ENCODE data around the gene PRKAG2. TPM values are rescaled to one million over a fixed set of nuclear protein-coding genes. Genes with fewer than 3 reads are reported as not detected.

PRKAG2 gene
- total and polyA plus RNA-seq, 2 of the 13 experiments (the other 11 are each of a cell fraction or from before 2014, with no cell fraction given): 0.90 to 1.3 TPM

- ATAC-seq (no peak), FAIRE-seq (no peak), DNase-seq (ENCODE audit: low spot score) (no peak)
- H3K4me1 ChIP-seq (ENCODE audit: insufficient read depth, low read length): no peaks in the 10 kb centered on the region
- TF ChIP-seq TAF15 (IDR thresholded peaks at IDR 0.05; ENCODE audit: low read depth, low read length, poor library complexity, severe bottlenecking) (no peak), ZNF749 (CRISPR knock-in tag; IDR thresholded peaks at IDR 0.05; ENCODE audit: borderline replicate concordance) (no peak), ZNF530 (CRISPR knock-in tag; IDR thresholded peaks at IDR 0.05; ENCODE audit: low read depth) (no peak), ONECUT2 (CRISPR knock-in tag; IDR thresholded peaks at IDR 0.05) (no peak), ZNF777 (CRISPR knock-in tag; IDR thresholded peaks at IDR 0.05) (no peak), NCOA2 (CRISPR knock-in tag; IDR thresholded peaks at IDR 0.05) (no peak), SPEN (CRISPR knock-in tag; IDR thresholded peaks at IDR 0.05; ENCODE audit: low read depth) (no peak)
- H3K27ac ChIP-seq (ENCODE audit: extremely low read length, insufficient read depth, low read length): no peak overlapping the region
- H3K36me3 ChIP-seq (replicated peaks in 1 of 2; ENCODE audit: control insufficient read depth in 1 of 2, insufficient read depth in 2 of 2, low read length in 2 of 2): no peaks in the 10 kb centered on the region
- in situ Hi-C loops (cut with HindIII; ENCODE audit: extremely low pct_ligation_motif_present, low pct_unique_long_range_greater_than_20kb) (no loop called here), intact Hi-C loops (cut with micrococcal nuclease; ENCODE audit: unreplicated experiment) (loop anchor here (5.0 kb wide), 1 partner anchor 135 kb away; no protein-coding TSS in a partner anchor)
- WGBS (ENCODE audit: low lambda C conversion rate): 64% methylated on average over 2 of the region's 2 CpGs
- no peaks in the 10 kb centered on the region for H3K27me3 ChIP-seq (ENCODE audit: control insufficient read depth in 1 of 2, insufficient read depth in 2 of 2, low read length in 2 of 2)
- ChIA-PET CTCF (ENCODE audit: low intra/inter-chr PET ratio, low total read pairs) (no interaction called here), POLR2A (no interaction called here)
- no peaks in the 10 kb centered on the region for H3K79me2 ChIP-seq (ENCODE audit: insufficient read depth, low read length)
- no peaks in the 10 kb centered on the region for H3K9me3 ChIP-seq (ENCODE audit: low read length)
- no peak overlapping the region for H3K4me3 ChIP-seq (replicated peaks in 1 of 3; ENCODE audit: insufficient read depth in 1 of 3, low read depth in 2 of 3, low read length in 3 of 3)
- no peak overlapping the region for H3K4me2 ChIP-seq (ENCODE audit: low read depth, low read length)
- no peaks in the 10 kb centered on the region for H4K20me1 ChIP-seq (ENCODE audit: insufficient read depth, low read length)
- no TSS peak for BruUV-seq (replicated peaks)
- no peak overlapping the region for H3K9ac ChIP-seq (ENCODE audit: insufficient read depth, low read depth, low read length)
- H2AFZ ChIP-seq (ENCODE audit: low read length): no peak overlapping the region
These were observed 304.8 kb downstream of the PRKAG2 start for GRCh38 chr7:151572136-151572535.

- H3K4me3 ChIP-seq (replicated peaks in 1 of 3; ENCODE audit: insufficient read depth in 1 of 3, low read depth in 2 of 3, low read length in 3 of 3): no peak overlapping the region
- in situ Hi-C loops (cut with HindIII; ENCODE audit: extremely low pct_ligation_motif_present, low pct_unique_long_range_greater_than_20kb): no loop called here
- ATAC-seq (no peak), FAIRE-seq (no peak), DNase-seq (ENCODE audit: low spot score) (no peak)
- ChIA-PET CTCF (ENCODE audit: low intra/inter-chr PET ratio, low total read pairs) (no interaction called here), POLR2A (no interaction called here)
- intact Hi-C loops (cut with micrococcal nuclease; ENCODE audit: unreplicated experiment): loop anchor here (2.0 to 5.0 kb wide), 2 partner anchors 136 to 187 kb away; no protein-coding TSS in a partner anchor
- no peak for TF ChIP-seq TAF1 (CRISPR knock-in tag; IDR thresholded peaks at IDR 0.05)
- TF ChIP-seq ESRRA (CRISPR knock-in tag; IDR thresholded peaks at IDR 0.05; ENCODE audit: low read depth): no peak
- no peak for TF ChIP-seq RNF2 (conservative IDR thresholded peaks at IDR 0.05; ENCODE audit: low read depth)
- no peak for TF ChIP-seq RFXAP (CRISPR knock-in tag; IDR thresholded peaks at IDR 0.05; ENCODE audit: borderline replicate concordance)
- TF ChIP-seq ZBTB37 (CRISPR knock-in tag; IDR thresholded peaks at IDR 0.05): no peak
- no peak for TF ChIP-seq ZNF24 (IDR thresholded peaks at IDR 0.05)
- TF ChIP-seq CEBPB (IDR thresholded peaks at IDR 0.05; ENCODE audit: borderline replicate concordance, low read depth, low read length): peak; percentile 46; the same call in 1 of the 2 replicates
- no peak for TF ChIP-seq ZNF83 (CRISPR knock-in tag; IDR thresholded peaks at IDR 0.05; ENCODE audit: borderline replicate concordance)
- no peaks in the 10 kb centered on the region for H3K79me2 ChIP-seq (ENCODE audit: insufficient read depth, low read length)
- H3K4me1 ChIP-seq (ENCODE audit: insufficient read depth, low read length): no peaks in the 10 kb centered on the region
- H3K27me3 ChIP-seq (ENCODE audit: control insufficient read depth in 1 of 2, insufficient read depth in 2 of 2, low read length in 2 of 2): no peaks in the 10 kb centered on the region
- no peaks in the 10 kb centered on the region for H3K9me3 ChIP-seq (ENCODE audit: low read length)
- no peak overlapping the region for H2AFZ ChIP-seq (ENCODE audit: low read length)
- H3K27ac ChIP-seq (ENCODE audit: extremely low read length, insufficient read depth, low read length): no peak overlapping the region
- no TSS peak for BruUV-seq (replicated peaks)
- H3K9ac ChIP-seq (ENCODE audit: insufficient read depth, low read depth, low read length): no peak overlapping the region
- no peaks in the 10 kb centered on the region for H3K36me3 ChIP-seq (replicated peaks in 1 of 2; ENCODE audit: control insufficient read depth in 1 of 2, insufficient read depth in 2 of 2, low read length in 2 of 2)
- no peak overlapping the region for H3K4me2 ChIP-seq (ENCODE audit: low read depth, low read length)
- H4K20me1 ChIP-seq (ENCODE audit: insufficient read depth, low read length): no peaks in the 10 kb centered on the region
- 57% methylated on average over 5 of the region's 5 CpGs for WGBS (ENCODE audit: low lambda C conversion rate)
These were observed 305.4 kb downstream of the PRKAG2 start for GRCh38 chr7:151571471-151571870.
